Measurements from ENCODE around the gene GNB3.
A peak's percentile ranks its signal among the peaks of the same experiment; 100 is the strongest.
"Not testable (repeated sequence)": the region's sequence is repeated elsewhere in the genome, so short reads cannot be mapped to it uniquely, and the experiment has no call there.

GNB3 gene

DNA sequence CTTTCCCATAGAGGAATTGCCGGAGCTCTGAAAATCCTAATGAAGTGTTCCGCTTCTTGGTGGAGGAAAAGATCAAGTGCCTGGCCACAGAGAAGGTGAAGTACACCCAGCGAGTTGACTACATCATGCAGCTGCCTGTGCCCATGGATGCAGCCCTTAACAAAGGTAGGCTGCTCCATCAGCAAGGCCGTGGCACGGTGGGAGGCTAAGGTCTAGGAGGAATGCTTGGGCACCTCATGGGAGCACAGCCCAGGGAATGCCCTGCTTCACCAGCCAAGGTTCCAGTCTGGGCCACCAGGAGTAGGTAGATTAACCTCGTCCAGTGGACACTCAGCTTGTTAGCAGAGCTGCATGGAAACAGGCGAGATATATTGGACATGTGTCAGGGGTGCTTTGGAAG lies 20.2 kb downstream of the GNB3 start:
- no peak for DNase-seq (ENCODE audit: low read depth)

GRCh38 chr12:6861391-6861790 lies 20.7 kb downstream of the GNB3 start:
- no peak for DNase-seq (ENCODE audit: low read depth)

- DNase-seq (ENCODE audit: low read depth): no peak
Measured at GRCh38 chr12:6863033-6863432, 22.3 kb downstream of the GNB3 start.

GRCh38 chr12:6863586-6864321 lies 23.0 kb downstream of the GNB3 start:
- no peak for DNase-seq (ENCODE audit: low read depth)

DNA sequence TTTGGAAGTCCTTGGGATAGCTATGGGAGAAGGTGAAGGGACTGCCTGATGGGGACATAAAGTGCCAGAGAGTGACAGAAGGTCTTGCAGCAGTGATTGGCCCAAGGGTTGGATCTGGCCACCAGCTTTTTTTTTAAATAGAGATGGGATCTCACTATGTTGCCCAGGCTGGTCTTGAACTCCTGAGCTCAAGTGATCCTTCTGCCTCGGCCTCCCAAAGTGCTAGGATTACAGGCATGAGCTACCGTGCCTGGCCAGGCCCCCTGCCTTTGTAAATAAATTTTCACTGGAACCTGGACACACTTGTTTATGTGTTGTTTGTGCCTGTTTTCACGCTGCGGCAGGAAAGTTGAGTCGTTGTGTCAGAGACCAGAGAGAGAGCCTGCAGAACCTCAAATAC lies 24.6 kb downstream of the GNB3 start:
- DNase-seq (ENCODE audit: low read depth): not testable (repeated sequence)

GRCh38 chr12:6866163-6866919 lies 25.6 kb downstream of the GNB3 start:
- no peak for DNase-seq (ENCODE audit: low read depth)

DNA sequence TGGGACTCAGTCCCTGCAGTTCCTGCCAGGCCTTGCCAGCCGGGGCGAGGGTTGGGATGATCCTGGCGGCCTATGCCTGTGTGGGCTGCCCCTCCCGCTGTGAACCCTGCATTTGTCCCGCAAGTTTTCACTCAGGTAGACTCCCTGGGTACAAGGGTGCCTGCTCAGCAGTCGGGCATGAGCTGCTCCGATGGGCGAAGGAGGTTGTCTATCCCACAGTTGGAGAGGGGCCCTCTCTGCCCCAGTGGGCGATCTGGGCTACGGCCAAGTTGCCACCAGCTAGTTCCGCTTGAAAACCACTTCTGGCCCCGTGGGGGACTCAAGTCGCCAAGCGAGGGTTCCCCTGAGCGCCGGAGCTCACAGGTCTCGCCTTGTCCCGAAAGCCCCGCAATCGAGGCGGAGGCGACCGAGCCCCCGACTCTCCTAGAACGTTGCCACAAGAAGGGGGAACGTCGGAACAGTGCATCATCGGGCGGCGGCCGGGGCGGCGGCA lies 26.2 kb downstream of the GNB3 start:
- DNase-seq (ENCODE audit: low read depth): no peak

DNA sequence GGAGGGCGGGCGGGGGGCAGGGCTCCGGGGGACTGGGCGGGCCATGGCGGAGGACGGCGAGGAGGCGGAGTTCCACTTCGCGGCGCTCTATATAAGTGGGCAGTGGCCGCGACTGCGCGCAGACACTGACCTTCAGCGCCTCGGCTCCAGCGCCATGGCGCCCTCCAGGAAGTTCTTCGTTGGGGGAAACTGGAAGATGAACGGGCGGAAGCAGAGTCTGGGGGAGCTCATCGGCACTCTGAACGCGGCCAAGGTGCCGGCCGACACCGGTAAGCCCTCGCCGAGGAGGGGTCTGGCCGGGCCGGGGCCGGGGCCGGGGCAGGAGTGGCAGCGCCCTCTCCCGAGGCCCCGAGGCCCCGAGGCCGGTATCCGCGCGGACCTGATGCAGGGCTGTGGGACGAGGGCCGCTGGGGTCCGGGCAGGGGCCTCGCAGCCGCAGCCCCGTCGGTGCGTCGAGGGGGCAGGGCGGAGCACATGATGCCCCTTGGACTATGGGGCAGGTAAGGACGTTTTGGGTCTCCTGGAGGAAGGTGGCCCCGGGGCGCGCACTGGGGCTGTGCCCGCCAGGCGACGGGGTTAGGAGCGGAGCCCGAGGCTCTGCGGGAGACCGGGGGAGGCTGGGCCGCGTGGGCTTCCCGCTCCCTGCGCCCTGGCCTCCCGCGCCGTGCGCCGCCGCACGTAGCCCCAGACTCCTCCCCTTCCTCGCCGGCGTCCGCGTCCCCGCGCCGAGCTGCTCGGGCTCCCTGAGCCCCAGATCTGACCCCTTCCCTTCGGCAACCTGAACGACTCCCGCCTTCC lies 26.9 kb downstream of the GNB3 start, which contains the start of gene TPI1:
TPI1 (plus strand) TSS at position 119 of the 798 bp plus-strand sequence; CDS start at position 155, 36 bp downstream.
- DNase-seq (ENCODE audit: low read depth): peak; percentile 60

DNA sequence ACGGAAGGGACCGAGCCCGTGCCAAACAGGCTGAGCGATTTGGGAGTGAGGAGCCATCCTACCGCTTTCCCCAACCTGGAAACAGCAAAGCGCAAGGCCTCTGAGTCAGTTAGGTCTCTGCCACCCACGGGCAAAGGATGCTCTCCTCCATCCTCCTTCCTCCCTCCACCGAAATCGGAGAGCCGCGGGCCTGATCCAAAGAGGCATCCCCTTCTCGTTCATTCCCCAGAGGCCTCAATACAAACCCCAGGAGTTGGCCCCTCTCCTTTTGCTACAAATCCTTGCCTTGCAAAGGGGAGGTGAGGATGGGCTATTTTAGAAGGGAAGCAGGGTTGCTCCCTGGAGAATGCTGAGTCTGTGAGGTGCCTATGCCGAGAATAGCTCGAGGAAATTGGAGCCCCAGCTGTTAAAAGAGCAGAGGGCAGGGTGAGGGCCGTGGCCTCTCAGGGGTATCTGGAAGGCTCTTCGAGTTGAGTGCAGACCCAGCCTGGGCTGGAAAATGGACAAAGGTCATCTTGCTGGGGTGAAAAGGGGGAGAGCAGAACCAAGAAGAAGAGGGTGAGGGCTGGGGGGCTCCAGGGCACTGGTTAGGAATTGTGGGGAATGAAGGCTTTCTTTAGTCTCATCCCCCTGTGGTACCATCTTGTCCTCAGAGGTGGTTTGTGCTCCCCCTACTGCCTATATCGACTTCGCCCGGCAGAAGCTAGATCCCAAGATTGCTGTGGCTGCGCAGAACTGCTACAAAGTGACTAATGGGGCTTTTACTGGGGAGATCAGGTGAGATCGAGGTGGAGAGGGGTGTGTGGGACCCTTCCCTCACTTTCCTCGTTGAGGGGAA lies 27.7 kb downstream of the GNB3 start:
- no peak for DNase-seq (ENCODE audit: low read depth)

DNA sequence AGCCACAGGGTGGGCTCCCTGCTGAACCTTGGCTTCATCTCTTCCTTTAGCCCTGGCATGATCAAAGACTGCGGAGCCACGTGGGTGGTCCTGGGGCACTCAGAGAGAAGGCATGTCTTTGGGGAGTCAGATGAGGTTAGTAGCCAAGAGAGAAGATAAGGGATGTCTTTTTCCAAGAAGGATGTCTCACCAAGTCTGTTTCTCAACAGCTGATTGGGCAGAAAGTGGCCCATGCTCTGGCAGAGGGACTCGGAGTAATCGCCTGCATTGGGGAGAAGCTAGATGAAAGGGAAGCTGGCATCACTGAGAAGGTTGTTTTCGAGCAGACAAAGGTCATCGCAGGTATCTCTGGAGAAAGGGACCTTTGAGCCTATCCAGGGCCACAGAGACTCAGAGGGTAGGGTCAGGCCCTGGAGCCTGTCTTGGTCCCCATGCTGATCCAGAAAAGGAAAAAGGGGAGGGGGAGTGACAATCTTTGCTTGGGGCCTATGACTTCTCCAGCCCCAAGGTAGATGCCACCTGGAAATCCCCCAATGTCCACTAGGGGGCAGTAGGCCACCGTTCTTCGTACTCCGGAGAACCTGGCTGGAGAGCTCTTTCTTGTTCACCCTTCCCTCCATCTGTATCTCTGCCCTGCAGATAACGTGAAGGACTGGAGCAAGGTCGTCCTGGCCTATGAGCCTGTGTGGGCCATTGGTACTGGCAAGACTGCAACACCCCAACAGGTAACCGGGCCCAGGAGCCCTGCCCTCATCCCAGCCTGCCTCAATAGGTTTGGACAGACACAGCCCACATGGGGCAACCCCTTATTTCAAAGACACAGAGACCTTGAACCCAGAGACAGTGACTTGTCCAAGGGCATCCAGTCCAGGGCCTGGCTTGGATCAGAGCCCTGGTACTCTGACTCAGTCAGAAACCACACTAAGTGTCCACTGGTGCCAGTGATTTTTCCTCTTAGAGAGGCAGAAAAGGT lies 28.6 kb downstream of the GNB3 start:
- peak; percentile 80 for DNase-seq (ENCODE audit: low read depth)

DNA sequence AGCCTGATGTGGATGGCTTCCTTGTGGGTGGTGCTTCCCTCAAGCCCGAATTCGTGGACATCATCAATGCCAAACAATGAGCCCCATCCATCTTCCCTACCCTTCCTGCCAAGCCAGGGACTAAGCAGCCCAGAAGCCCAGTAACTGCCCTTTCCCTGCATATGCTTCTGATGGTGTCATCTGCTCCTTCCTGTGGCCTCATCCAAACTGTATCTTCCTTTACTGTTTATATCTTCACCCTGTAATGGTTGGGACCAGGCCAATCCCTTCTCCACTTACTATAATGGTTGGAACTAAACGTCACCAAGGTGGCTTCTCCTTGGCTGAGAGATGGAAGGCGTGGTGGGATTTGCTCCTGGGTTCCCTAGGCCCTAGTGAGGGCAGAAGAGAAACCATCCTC lies 29.6 kb downstream of the GNB3 start:
- not testable (repeated sequence) for DNase-seq (ENCODE audit: low read depth)

- no peak for DNase-seq (ENCODE audit: low read depth)
Measured at GRCh38 chr12:6871052-6871957, 30.6 kb downstream of the GNB3 start.

GRCh38 chr12:6872073-6873048 lies 31.6 kb downstream of the GNB3 start:
- DNase-seq (ENCODE audit: low read depth): peak; percentile 71

DNA sequence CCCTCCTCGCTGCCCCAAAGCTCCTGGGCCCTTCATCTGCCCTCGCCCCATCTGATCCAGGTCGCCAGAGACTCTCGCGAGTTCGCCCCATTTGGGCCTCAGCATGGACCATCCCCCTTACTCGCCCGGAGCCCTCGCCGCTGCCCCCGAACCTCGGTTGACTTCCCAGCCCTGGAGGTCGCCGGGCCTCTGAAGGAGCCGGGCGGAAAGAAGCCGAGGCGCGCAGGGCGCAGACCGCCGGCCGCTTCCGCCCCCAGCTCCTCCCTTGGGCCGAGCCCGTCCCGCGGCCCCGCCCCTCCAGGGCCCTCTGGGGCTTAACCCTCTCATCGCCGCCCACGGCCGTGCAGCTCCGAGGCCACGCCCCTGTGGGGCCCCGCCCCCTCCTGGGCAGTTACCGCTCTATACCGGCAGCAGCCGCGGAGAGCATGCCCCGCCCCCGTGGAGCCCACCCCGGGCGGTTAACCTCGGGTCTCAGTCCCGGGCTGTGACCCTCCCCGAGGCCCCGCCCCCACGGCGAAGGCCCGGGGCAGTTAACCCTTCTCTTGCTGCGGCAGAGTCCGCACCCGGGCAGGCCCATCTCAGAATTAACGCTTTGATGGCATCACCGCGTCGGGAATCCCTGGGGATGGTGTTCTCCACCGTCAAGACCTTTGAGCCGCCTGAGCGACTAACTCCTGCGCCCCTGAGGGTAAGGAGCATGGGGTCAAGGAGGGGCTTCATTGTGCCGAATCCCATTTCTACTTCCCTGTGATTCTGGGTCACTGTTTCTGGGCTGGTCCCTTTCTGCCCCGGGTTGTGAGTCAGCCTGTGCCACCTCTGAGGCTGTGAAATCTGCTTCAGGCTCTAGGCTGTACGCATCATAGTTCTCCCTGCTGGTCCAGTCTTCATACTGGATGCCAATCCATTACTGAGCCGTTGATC lies 32.6 kb downstream of the GNB3 start, which contains the start of gene SPSB2:
SPSB2 (minus strand) TSS at position 210 of the 921 bp plus-strand sequence. CDS start 402 bp downstream, outside the sequence.
- DNase-seq (ENCODE audit: low read depth): peak; percentile 99

DNA sequence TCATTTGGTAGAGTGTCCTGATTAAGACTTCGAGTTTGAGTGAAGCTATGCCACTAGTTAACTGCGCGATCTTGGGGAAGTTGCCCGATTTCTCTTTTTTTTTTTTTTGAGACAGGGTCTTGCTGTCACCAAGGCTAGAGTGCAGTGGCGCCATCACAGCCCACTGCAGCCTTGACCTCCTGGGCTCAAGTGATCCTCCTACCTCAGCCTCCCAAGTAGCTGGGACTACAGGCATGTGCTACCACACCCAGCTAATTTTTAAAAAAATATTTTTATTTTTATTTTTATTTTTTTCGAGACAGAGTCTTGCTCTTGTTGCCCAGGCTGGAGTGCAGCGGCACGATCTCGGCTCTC lies 33.3 kb downstream of the GNB3 start:
- DNase-seq (ENCODE audit: low read depth): not testable (repeated sequence)

GRCh38 chr12:6879824-6880223 lies 39.1 kb downstream of the GNB3 start:
- not testable (repeated sequence) for DNase-seq (ENCODE audit: low read depth)

DNA sequence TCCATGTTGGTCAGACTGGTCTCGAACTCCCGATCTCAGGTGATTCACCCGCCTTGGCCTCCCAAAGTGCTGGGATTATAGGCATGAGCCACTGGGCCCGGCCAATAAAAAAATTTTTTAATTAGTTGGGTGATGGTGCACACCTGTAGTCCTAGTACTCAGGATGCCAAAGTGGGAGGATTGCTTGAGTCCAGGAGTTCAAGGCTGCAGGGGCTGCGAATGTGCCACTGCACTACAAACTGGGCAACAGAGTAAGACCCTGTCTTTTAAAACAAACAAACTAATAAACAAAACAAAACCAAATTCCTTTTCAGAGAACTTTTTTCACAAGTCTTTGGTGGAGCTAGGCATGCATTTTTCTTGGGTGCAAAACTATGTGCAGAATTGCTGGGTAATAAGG lies 42.5 kb downstream of the GNB3 start:
- DNase-seq (ENCODE audit: low read depth): no peak
